Germinal center (tissue), 1 donor: ENCODE data around the gene TERB2.
"Not testable (repeated sequence)": the region's sequence is repeated elsewhere in the genome, so short reads cannot be mapped to it uniquely, and the experiment has no call there.

Source experiments
- DNase-seq: peaks from one replicate; pipeline ENCODE4 v3.0.0; 2012; ENCODE audit warnings: mixed read lengths, low spot score

Gene TERB2

DNA sequence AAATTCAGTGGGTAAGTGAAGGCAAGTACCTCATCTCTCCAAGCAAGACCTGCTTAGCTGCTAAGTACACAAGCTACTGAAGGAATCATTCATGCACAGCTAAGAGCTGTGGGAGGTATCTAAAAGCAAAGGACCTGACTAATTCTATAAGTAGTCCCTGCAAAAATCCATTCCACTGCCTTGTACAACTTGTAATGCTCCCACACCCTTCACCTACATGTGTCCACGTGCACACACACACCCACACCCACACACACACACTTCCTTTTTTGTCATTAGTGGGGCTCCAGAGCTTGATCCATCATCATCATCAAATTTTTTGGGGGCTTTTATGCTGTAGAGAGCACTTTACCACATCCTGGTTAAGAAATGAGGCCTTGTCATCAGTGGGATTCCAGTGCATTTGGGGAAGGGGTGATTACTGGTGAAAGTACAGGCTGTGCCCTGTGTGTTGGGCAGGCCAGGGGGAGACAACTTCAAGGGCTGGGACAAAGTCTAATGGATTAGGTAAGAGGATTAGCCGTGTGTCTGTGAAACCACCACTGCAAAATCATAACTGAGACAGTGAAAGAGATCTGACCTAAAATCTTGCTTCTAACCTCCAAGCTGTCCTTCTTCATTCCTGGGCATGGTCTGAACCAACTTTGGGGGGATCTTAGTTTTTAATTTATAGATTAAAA lies 47.4 kb downstream of the TERB2 start:
- not testable (repeated sequence) for DNase-seq

- DNase-seq = not testable (repeated sequence)
Measured at GRCh38 chr15:45004590-45005175, 48.2 kb downstream of the TERB2 start.

- no peak for DNase-seq
Measured at GRCh38 chr15:45009046-45009445, 52.6 kb downstream of the TERB2 start.

GRCh38 chr15:45015114-45015513 lies 58.6 kb downstream of the TERB2 start:
- DNase-seq = not testable (repeated sequence)

GRCh38 chr15:45020222-45020900 lies 63.9 kb downstream of the TERB2 start:
- not testable (repeated sequence) for DNase-seq

DNA sequence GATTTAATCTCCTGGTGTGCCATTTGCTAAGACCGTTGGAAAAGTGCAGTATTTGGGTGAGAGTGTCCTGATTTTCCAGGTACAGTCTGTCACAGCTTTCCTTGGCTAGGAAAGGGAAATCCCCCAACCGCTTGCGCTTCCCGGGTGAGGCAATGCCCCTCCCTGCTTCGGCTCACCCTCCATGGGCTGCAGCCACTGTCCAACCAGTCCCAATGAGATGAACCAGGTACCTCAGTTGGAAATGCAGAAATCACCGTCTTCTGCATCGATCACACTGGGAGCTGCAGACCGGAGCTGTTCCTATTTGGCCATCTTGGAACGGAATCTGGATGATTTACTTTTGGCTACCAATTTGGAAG lies 64.4 kb downstream of the TERB2 start:
- not testable (repeated sequence) for DNase-seq

- no peak for DNase-seq
Measured at GRCh38 chr15:45021348-45021747, 64.9 kb downstream of the TERB2 start.

- DNase-seq = peak; percentile 97
Measured at GRCh38 chr15:45022871-45023658, 66.6 kb downstream of the TERB2 start, which contains the start of gene SORD. SORD (plus strand) TSS chr15:45023195; CDS start chr15:45023284, 89 bp downstream.

- no peak for DNase-seq
Measured at GRCh38 chr15:45023659-45024225, 67.3 kb downstream of the TERB2 start.

- not testable (repeated sequence) for DNase-seq
Measured at GRCh38 chr15:45024649-45025048, 68.2 kb downstream of the TERB2 start.

DNA sequence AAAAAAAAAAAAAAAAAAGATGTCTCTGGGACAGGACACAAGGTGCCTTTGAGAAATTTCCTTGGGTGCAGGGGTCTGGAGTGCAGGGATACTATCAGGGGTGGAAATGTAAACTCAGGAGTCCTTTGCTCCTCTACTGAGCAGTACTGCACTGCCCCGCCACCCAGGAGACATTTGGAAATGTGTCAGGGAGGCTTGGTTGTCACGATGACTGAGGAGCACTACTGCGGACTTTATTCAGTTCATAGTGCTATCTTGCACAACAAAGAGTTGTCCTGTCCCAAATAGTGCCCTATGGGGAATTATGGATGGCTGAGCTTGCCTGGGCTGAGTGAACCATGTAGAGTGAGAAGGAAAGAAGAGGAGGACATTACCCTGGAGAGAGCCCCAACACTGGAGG lies 69.1 kb downstream of the TERB2 start:
- DNase-seq = not testable (repeated sequence)

- no peak for DNase-seq
Measured at GRCh38 chr15:45026651-45027190, 70.2 kb downstream of the TERB2 start.

GRCh38 chr15:45027220-45027619 lies 70.7 kb downstream of the TERB2 start:
- no peak for DNase-seq
